Colonic mucosa (tissue), 4 donors: ENCODE data around the gene PITX3. TPM values are rescaled to one million over a fixed set of nuclear protein-coding genes. Genes with fewer than 3 reads are reported as not detected.

Experiments
- DNase-seq: peaks from one replicate; pipeline ENCODE4 v3.0.0-alpha.2; 2020
- H3K27ac ChIP-seq: fragments of 200-600 bp; one replicate; pipeline ENCODE4 v1.8.0; 2021
- H3K27me3 ChIP-seq: fragments of 200-600 bp; one replicate; pipeline ENCODE4 v1.8.0; 2021
- H3K36me3 ChIP-seq: fragments of 200-600 bp; one replicate; pipeline ENCODE4 v1.8.0; 2021
- H3K4me1 ChIP-seq: fragments of 200-600 bp; one replicate; pipeline ENCODE4 v1.8.0; 2021; ENCODE audit warnings: mild to moderate bottlenecking
- H3K4me3 ChIP-seq: fragments of 200-600 bp; one replicate; pipeline ENCODE4 v1.8.0; 2021
- H3K9ac ChIP-seq, 2 donors: one replicate each; pipeline ENCODE4 v1.7.0; 2013; ENCODE audit warnings: control low read depth in 2 of 2, low read depth in 2 of 2, low read length in 2 of 2
- H3K9me3 ChIP-seq: fragments of 200-600 bp; one replicate; pipeline ENCODE4 v1.8.0; 2021
- CTCF ChIP-seq: fragments of 200-600 bp; IDR thresholded peaks from one replicate; pipeline ENCODE4 v1.8.0; 2022; ENCODE audit warnings: antibody characterized with exemption, mild to moderate bottlenecking
- intact Hi-C: fragments of 100-400 bp; cut with DNase I; formaldehyde crosslinking; loops from one replicate; pipeline ENCODE4 v1.14.1; 2022
- total RNA-seq, 2 donors: library from RNA; stranded (reverse); fragmentation: NEBNext Ultra II Directional in 1 of 2; extraction: Animal tissue kit (Norgen Biotek cat#: 25700) in 1 of 2; gene quantifications; one replicate each; pipeline ENCODE4 v1.2.1, GENCODE V29; 2021
- donor health status: healthy.
- donor health status: DM: no; HTN: no; CAD: no.
- donor health status: DM: no; HTN: no; CAD: no.

The PITX3 gene
- total RNA-seq, 2 donors from 2014 or later: not detected

DNA sequence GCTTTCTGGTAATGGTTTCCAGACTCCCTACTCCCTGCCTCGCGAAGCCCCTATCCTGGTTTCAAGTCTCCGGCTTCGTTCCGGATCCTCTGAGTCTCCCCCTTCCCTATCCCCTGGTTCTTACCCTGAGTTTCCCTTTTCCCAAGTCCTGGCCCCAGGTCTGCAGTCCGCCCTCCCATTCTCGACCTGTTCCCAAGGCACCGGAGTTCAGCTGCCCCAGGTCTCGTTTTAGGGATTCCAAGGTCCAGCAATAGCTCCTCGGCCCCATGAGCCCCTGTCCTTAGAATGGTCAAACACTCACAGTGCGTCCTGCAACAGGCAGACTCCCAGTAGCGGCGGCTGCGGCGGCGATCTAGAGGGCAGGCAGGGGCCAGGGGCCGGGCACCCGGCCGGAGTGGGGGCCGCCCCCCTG, 274 bp downstream of the PITX3 start:
- Histone ChIP-seq H3K27ac (no peak overlapping the region), H3K27me3 (peaks cover 23% of the 10 kb centered on the region), H3K4me3 (peak overlapping the region; percentile 52), H3K36me3 (no peaks in the 10 kb centered on the region), H3K9me3 (no peaks in the 10 kb centered on the region), H3K9ac (peak overlapping the region; percentile 19 to 27), H3K4me1 (peaks cover 15% of the 10 kb centered on the region)
- intact Hi-C loops: no loop called here
- no peak for DNase-seq
- TF ChIP-seq CTCF: no peak

- Histone ChIP-seq H3K9ac (no peak overlapping the region), H3K4me1 (peaks cover 15% of the 10 kb centered on the region), H3K4me3 (peak overlapping the region; percentile 52), H3K27ac (no peak overlapping the region), H3K36me3 (no peaks in the 10 kb centered on the region), H3K27me3 (peaks cover 23% of the 10 kb centered on the region), H3K9me3 (no peaks in the 10 kb centered on the region)
- no peak for DNase-seq
- intact Hi-C loops: no loop called here
- TF ChIP-seq CTCF: no peak
Measured at GRCh38 chr10:102240467-102241031, 763 bp downstream of the PITX3 start.

- Histone ChIP-seq H3K4me1 (peaks cover 15% of the 10 kb centered on the region), H3K27ac (no peak overlapping the region), H3K36me3 (no peaks in the 10 kb centered on the region), H3K9ac (no peak overlapping the region), H3K4me3 (no peak overlapping the region), H3K27me3 (peaks cover 23% of the 10 kb centered on the region), H3K9me3 (no peaks in the 10 kb centered on the region)
- intact Hi-C loops: no loop called here
- no peak for TF ChIP-seq CTCF
- DNase-seq: no peak
Measured at GRCh38 chr10:102237711-102238252, 3.5 kb downstream of the PITX3 start.

- Histone ChIP-seq H3K27ac (no peak overlapping the region), H3K9me3 (no peaks in the 10 kb centered on the region), H3K4me1 (peaks cover 12% of the 10 kb centered on the region), H3K36me3 (no peaks in the 10 kb centered on the region), H3K9ac (no peak overlapping the region), H3K27me3 (peaks cover 29% of the 10 kb centered on the region), H3K4me3 (no peak overlapping the region)
- no peak for DNase-seq
- TF ChIP-seq CTCF: no peak
- intact Hi-C loops: no loop called here
Measured at GRCh38 chr10:102236006-102236405, 5.3 kb downstream of the PITX3 start.

DNA sequence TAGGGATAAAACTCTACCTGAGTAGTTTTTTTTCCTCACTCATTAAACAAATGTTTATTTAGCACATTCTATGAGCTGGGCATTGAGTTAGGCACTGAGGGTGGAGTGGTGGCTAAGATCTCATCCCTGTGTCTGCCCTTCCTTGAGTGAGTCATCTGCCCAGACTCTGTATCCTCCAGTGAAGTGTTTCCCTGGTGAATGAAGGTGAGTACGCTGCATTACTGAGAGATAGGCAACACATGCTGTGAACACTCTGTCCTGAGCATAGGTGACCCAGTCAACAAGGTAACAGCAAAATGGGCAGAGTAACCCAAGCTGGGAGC, 5.8 kb downstream of the PITX3 start:
- no peaks in the 10 kb centered on the region for H3K9me3 ChIP-seq
- intact Hi-C loops: no loop called here
- H3K36me3 ChIP-seq: no peaks in the 10 kb centered on the region
- H3K4me1 ChIP-seq: peaks cover 9% of the 10 kb centered on the region
- no peak for TF ChIP-seq CTCF
- no peak overlapping the region for H3K9ac ChIP-seq
- peaks cover 29% of the 10 kb centered on the region for H3K27me3 ChIP-seq
- DNase-seq: no peak
- no peak overlapping the region for H3K27ac ChIP-seq
- no peak overlapping the region for H3K4me3 ChIP-seq
